ENCODE measurements around the gene ARPC1B.
"Not testable (repeated sequence)": the region's sequence is repeated elsewhere in the genome, so short reads cannot be mapped to it uniquely, and the experiment has no call there.

Gene ARPC1B

DNA sequence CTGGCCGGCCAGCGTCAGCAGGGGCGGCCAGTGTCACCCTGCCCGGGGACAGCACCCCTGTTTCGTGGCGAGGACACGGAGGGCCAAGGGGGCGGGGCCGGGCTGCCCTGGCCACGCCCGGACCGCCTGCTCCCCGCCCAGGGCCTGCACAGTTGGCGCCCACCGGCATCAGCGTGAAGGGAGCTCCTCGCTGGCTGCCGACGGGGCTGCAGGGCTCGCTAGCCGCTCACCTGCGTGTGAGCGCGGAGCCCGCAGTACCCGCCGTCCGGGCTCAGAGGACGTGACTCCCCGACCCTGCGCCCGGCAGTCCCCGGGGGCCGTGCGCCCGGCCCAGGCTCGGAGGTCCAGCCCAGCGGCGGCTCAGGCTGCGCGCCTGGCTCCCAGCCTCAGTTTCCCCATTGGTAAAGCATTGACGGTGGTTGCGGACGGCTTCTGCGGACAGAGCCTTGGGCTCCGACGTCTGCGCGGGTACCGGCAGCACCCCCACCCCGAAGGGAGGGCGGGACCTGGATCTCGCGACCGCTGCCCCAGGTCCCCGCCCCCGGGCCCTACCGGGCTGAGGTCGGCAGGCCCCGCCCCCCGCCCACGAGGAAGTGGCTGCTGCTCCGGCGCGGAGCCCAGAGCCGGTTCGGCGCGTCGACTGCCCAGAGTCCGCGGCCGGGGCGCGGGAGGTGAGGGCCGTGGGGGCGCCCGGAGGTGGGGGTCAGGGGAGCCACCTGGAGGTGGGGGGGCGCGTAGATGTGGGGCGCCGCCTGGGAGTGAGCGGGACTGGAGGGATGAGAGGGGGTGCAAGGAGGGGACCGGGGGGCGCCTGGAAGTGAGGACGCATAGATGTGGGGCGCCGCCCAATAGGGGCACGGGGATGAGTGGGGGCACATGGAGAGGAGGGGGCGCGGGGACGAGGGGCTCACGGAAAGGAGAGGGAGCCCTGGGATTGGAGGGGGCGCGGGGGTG lies at the start of gene ARPC1B:
Gene ARPC1B, plus strand, starts transcription at position 620 of the 954 bp plus-strand sequence. CDS start 10,985 bp downstream, outside the sequence.
- DNase-seq: peak; percentile 89

DNA sequence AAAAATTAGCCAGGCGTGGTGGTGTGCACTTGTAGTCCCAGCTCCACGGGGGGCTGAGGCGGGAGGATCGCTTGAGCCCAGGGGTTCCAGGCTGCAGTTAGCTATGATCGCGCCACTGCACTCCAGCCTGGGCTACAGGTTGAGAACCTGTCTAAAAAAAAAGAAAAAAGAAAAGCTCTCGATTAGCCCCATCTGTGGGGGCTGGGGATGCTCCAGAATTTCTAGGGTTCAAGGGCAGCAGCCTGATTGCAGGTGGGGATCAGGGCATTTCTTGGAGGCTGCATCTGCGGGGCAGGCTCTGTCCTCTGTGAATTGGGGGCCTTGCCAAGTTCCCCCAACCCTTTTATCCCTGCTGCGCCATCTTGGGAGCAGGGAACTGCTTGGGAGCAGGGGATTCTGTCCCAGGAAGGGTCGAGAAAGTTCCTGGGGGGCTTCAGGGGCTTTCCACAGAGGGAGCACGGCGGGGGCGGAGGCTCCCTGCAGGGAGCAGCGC lies 49.5 kb upstream of the ARPC1B start:
- DNase-seq: no peak

DNA sequence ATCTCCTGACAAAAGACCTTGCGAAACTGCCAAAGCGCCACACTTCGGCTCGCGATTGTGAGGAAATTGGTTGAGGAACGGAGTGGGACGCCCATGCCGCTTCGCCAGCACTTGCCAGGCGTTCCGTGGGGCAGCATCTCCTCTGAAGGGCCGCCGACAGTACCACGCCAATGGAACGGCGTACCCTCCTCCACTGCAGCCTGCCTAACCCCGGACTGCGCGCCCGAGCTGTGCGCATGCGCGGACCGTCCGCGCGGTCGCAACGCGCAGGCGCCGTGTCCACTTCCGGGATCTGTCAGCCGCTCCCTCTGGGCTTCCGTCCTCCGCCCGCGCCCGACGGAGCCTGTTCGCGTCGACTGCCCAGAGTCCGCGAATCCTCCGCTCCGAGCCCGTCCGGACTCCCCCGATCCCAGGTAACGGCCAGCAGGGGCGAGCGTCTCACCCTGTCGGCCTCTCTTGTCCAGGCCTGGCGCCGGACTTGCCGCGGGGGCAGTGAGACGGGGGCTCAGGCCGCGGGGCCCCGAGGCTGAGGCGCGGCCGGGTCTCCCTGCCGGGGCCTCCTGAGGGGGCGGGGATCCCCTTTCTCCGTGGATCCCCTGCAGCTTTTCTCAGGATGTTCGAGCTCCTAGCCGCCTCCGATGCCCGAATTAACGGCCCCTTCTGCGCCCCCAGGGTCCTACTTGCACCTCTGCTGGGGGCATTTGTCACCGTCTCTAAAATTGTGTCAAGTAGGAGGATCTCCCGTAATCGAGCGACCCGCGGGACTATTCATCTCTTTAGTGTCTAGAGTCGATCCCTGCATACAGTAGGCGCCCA lies 48.7 kb upstream of the ARPC1B start, which contains the start of gene ARPC1A:
Gene ARPC1A, plus strand, starts transcription at position 307 of the 816 bp plus-strand sequence. CDS start 7,456 bp downstream, outside the sequence.
- peak; percentile 95 for DNase-seq

DNA sequence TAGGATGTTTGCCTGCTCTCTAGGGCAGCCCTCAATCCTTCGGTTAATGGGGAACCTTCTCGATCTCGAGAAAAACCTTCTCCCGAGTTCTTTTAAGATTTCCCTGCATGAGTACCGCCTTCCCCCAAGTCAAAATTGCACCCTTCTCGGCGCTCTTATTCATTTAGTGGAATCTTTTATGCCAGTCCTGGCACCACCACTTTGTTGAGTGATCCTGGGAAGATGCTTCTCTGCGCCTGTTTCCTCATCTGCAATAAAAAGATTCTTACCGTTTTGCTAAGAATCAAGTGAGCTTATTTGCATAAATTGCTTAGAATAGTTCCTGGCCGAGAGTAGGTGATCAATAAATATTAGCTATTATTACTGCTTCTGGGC lies 48.1 kb upstream of the ARPC1B start:
- DNase-seq: no peak

DNA sequence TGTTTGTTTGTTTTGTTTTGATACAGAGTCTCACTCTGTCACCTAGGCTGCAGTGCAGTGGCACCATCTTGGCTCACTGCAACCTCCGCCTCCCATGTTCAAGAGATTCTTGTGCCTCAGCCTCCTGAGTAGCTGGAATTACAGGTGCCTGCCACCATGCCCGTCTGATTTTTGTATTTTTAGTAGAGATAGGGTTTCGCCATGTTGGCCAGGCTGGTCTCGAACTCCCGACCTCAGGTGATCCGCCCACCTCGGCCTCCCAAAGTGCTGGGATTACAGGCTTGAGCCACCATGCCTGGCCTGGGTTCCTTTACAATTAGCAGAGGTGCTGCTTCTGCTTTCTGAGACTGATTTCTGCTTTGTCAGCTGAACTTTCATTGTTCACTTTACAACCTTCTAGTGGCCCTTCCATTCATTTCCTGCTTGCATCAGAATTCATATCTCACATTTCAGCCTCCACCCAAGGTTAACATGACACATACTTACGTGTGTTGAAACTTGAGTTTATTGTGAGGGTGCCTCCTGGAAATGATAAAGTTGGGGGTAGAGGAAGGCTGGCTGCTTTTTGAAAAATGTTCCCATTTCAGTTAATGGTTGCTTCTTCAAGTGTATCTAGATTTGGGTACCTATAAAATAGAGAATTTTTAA lies 44.1 kb upstream of the ARPC1B start:
- peak; percentile 77 for DNase-seq

DNA sequence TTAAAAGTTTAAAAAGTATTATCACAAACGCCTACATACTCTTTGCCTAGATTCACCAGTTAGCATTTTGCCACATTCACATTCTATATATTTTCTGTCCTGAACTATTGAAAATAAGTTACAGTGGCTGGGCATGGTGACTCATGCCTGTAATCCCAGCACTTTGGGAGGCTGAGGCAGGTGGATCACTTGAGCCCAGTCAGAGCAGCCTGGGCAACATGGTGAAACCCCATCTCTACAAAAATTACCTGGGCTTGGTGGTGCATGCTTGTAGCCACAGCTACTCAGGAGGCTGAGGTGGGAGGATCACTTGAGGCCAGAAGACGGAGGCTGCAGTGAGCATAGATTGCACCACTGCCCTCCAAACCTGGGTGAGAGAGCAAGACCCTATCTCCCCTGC lies 43.5 kb upstream of the ARPC1B start:
- DNase-seq: peak; percentile 14

DNA sequence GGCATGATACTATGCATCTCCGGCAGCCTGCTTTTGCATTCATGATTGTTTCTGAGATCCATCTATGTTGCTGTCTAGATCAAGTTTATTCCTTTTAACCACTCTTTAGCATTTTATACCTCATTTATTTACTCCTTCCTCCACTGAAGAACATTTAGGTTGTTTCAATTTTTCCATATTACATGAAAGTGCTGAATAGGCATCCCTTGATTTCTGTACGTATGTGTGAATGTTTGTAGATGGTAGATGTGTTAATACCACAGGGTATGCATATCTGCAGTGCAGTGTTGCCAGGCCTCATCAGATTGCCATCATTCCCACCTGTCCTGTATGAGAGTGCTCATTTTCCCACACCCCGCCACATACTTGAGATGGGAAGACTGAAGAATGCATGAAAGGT lies 34.9 kb upstream of the ARPC1B start:
- DNase-seq: no peak

DNA sequence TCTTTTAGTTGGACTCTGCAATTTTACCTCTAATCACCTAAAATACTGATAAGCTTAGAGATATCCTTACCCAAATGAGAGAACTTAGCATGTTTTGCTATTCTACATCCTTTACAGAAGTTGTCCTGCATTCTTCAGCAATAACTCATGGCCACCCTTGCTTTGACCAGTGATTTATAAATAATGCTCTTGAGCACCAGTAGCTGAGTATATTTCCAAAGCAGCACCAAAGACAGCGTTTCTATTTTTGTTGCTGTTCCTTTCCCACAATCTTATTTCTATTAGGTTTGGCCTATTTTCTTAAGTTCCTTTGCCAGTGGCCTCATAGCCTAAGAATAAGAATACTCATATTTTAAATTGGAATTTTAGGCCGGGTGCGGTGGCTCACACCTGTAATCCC lies 33.9 kb upstream of the ARPC1B start:
- no peak for DNase-seq

DNA sequence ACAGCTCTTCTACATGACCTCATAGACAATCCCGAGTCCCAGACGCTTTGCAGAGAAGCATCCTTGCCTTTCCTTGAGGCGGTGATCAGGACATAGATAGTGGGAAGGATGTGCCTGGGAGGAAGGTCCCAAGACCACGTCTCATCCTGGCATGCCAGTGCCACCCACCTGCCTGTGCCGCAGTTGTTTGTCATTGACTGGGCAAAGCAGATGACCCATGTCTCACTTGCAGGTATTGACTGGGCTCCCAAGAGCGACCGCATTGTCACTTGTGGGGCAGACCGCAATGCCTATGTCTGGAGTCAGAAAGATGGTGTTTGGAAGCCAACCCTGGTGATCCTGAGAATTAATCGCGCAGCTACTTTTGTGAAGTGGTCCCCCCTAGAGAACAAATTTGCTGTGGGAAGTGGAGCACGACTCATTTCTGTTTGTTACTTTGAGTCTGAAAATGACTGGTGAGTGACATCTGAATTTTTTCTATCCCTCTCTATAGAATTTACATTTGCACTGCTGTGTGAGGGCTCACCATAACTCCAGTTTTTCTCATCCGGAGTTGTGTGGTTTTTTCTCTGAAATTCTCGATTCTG lies 30.4 kb upstream of the ARPC1B start:
- DNase-seq: no peak

DNA sequence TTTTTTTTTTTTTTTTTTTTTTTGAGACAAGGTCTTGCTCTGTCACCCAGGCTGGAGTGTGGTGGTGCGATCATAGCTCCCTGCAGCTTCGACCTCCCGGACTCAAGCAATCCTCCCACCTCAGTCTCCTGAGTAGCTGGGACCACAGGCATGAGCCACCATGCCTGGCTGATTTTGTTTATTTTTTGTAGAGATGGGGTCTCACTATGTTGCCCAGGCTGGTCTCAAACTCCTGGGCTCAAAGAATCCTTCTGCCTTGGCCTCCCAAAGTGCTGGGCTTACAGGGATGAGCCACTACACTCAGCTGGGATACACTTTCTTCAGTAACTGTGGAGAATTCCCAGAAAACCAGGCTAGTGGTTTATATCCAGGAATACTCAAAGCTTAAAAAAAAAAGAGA lies 23.9 kb upstream of the ARPC1B start:
- not testable (repeated sequence) for DNase-seq

DNA sequence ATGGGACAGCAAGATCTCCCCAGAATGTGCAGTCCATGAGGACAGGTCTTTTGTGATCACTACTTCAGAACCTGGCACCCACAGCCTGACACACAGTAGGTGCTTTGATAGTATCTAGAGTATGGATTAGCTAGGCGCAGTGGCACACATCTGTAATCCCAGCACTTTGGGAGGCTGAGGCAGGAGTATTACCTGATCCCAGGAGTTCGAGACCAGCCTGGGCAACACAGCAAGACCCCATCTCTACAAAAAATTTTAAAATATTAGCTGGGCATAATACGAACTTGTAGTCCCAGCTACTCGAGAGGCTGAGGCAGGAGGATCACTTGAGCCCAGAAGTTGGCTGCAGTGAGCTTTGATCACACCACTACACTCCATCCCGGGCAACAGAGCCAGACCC lies 22.3 kb upstream of the ARPC1B start:
- DNase-seq: no peak

DNA sequence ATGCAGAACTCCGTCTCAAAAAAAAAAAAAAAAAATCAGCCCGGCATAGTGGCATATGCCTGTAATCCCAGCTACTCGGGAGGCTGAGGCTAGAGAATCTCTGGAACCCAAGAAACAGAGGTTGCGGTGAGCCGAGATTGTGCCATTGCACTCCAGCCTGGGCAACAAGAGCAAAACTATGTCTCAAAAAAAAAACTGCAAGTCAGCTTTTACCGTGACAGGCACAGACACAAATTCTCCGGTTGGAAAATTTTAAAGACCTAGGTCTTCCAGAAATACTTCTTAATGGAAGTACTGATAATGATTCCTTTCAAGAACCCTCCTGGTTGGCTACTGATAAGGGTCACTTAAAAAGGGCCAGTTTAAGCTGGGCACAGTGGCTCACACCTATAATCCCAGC lies 19.4 kb upstream of the ARPC1B start:
- DNase-seq: no peak

DNA sequence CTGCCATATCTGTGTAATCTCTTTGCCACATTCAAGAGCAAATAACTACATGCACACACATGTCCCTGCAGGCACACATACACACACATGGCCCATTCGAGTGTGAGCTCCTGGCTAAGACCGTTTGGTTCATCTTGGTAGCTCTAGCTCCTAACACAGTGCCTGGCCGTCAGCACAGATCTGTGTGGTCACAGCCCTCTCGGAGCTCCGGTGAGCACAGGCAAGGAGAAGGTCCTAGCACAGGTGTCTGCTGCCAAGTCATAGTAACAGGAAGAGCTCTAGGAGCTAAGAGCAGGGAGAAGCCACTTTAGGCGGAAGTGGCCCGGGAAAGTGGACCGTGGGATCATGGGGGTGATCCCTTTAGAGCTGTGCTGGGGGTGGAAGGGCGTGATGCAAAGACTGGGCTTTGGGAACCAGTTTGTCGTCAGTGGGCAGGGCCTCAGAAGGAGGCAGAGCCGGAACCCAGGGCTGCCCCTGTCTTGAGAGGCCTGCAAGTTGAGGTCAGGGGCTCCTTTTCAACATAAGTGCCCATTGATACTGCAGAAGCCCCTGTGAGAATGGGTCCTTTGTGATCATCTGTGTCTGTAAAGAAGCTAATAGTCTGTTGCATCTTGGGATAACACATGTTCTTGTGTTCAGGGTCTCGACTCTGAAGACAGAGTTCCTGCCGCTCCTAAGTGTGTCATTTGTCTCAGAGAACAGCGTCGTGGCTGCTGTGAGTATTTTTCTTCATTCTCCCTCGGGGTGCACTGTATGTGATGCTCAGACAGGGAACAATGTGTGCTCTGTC lies 16.6 kb upstream of the ARPC1B start:
- no peak for DNase-seq

DNA sequence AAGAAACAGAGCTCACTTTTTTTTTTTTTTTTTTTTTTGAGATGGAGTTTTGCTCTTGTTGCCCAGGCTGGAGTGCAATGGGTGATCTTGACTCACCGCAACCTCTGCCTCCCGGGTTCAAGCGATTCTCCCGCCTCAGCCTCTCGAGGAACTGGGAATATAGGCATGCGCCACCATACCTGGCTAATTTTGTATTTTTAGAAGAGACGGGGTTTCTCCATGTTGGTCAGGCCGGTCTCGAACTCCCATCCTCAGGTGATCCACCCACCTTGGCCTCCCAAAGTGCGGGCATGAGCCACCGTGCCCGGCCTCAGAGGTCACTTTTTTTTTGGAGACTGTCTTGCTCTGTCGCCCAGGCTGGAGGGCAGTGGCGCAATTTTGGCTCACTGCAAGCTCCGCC lies 16.0 kb upstream of the ARPC1B start:
- not testable (repeated sequence) for DNase-seq

DNA sequence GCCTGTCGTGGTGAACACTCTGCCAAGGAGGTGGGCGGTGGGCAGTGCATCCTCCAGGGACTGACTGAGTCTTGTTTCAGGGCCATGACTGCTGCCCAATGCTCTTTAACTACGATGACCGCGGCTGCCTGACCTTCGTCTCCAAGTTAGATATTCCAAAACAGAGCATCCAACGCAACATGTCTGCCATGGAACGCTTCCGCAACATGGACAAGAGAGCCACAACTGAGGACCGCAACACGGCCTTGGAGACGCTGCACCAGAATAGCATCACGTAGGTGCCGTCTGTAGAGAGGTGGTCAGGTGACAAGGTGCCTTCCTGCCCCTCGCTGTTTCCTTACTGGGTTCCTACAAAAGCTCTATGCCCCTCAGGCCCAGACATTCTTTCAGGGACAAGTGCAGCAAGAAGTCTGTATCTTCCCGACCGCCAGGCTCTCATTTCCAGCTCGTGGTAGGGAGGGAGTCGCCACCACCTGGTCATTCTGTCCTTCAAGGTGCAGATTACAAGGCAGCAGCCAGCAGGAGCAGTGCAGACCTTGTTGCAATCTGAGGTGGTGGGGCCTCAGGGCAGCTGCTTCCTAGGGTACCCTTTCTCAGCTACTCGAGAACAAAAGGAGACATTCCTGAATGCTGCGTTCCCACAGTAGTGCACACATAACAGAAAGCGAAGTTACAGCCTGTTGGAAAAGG lies 14.9 kb upstream of the ARPC1B start:
- DNase-seq: no peak

DNA sequence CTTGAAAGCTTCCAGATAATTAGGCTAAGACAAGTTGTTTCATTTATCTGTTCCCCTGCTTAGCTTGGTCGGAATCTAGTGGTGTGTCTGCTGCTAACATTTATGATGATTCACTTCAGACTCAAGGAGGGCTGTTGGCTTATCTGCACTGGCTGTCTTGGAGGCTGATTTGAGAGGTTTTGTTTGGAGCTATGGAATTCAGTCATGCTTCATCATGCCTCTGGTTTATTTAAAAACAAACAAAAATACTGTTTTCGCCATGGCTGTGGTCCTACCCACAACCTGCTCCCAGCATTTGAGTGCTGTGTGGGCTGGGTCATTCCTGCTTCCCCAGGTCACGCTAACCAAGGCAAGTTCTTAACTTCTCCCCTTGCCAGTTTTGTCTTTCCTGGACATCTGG lies 11.7 kb upstream of the ARPC1B start:
- DNase-seq: no peak

DNA sequence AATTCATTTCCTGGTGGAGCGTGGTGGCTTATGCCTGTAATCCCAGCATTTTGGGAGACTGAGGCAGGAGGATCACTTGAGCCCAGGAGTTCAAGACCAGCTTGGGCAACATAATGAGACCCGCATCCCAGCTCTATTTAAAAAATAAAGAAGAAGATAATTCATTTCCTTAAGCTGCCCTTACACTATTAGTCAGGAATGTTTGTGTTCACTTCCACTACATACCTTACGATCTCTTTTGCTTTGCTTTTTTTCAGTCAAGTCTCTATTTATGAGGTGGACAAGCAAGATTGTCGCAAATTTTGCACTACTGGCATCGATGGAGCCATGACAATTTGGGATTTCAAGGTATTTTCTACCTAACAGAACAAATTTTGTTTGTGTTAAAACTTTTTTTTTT lies 11.2 kb upstream of the ARPC1B start:
- DNase-seq: no peak

DNA sequence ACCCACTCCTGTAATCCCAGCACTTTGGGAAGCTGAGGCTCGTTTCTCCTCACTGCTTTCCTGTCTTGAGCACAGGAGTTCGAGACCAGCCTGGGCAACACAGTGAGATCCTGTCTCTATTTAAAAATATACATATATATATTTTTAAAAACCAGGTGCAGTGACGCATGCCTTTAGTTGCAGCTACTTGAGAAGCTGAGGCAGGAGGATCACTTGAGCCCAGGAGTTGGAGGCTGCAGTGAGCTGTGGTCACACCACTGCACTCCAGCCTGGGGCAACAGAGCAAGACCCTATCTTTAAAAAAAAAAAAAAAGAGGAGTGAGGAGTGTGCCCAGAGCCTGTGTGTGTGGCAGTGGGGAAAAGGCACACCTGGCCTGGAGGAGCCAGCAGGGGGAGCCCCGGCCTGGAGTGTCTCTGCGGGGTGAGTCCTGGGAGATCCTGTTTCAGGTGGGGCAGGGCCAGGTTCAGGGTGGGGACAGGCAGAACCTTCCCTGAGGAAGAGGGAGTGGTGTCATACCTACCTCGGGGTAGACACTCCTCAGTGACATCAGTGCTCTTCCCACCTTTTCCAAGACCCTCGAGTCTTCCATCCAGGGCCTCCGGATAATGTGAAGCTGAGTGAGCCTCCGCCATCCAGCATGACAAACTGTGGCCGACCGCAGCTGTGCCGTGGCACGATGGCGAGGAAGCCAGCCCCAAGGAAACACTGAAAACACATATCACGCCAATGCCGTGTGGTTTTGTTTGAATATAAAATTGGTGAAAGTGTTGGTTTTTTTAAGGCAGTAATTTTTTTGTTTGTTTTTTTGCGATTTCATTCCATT lies 9.0 kb upstream of the ARPC1B start:
- DNase-seq: peak; percentile 51

DNA sequence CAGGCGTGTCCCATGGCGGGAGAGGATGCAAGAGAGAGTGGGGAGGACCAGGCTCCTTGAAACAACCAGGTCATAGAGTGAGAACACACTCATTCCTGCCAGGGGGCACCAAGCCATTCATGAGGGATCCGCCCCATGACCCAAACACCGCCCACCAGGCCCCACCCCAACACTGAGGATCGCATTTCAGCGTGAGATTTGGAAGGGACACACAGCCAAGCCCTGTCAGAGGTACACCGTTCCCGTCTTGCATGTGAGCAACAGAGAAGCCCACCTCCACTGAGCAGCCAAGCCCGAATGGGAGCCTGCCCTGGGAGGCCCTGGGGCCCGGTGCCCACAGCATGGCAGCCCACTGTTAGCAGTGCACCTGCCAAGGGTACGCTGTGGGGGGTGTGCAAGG lies 7.9 kb upstream of the ARPC1B start:
- DNase-seq: no peak

DNA sequence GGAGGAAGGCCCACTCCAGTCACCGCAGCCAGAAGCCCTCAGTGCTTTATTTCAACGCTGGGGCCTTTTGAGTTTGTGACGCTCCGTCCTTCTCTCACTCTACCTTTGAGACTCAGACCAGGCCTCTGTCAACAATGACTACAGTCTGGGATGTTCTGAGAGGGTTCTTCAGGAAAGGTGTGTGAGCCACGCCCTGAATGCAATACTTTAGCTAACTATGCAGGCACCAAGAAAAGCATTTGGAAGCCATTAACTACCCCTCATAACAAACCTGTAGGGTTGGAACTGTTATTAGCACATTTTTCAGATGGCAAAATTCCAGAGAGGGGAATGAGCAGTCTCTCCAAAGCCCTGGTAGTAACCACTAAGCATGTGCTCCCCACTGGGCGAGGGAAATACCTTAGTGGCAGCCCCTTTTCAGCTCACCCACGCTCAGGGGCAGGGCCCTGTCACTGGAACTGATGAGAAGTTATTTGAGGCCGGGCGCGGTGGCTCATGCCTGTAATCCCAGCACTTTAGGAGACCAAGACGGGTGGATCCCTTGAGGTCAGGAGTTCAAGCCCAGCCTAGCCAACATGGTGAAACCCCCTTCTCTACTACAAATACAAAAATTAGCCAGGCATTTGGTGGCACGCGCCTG lies 5.7 kb upstream of the ARPC1B start:
- DNase-seq: no peak
